ENCODE measurements around the gene ABLIM3.

ABLIM3 gene

GRCh38 chr5:149216496-149216895 is 75.2 kb downstream of the ABLIM3 start:
- Histone ChIP-seq H3K9me3 (ENCODE audit: insufficient read depth, low read length) (no peaks in the 10 kb centered on the region), H2AFZ (ENCODE audit: low read depth, low read length, severe bottlenecking) (no peak overlapping the region), H3K36me3 (ENCODE audit: low read length) (no peaks in the 10 kb centered on the region), H3K27ac (ENCODE audit: low read depth, low read length) (no peak overlapping the region), H3K4me2 (ENCODE audit: low read depth, low read length, poor library complexity, severe bottlenecking) (no peak overlapping the region), H3K9me2 (replicated peaks; ENCODE audit: insufficient read depth, low read length) (no peaks in the 10 kb centered on the region), H3K27me3 (ENCODE audit: low read length) (no peaks in the 10 kb centered on the region), H3K9ac (ENCODE audit: low read length) (no peak overlapping the region), H3K4me3 (ENCODE audit: insufficient read depth, low read length, poor library complexity, severe bottlenecking) (no peak overlapping the region), H3F3A (ENCODE audit: insufficient read depth) (no peaks in the 10 kb centered on the region), H4K20me1 (ENCODE audit: low read depth, low read length) (no peaks in the 10 kb centered on the region), H3K79me2 (ENCODE audit: insufficient read depth, low read length) (no peaks in the 10 kb centered on the region)
- TF ChIP-seq CTCF (IDR thresholded peaks at IDR 0.05; ENCODE audit: insufficient read depth, low read length, poor library complexity, severe bottlenecking), result no peak
- no peak for TF ChIP-seq EZH2phosphoT487 (conservative IDR thresholded peaks at IDR 0.05; ENCODE audit: low read length)

GRCh38 chr5:149217096-149217802 is 76.0 kb downstream of the ABLIM3 start:
- H2AFZ ChIP-seq (ENCODE audit: low read depth, low read length, severe bottlenecking), result no peak overlapping the region
- no peaks in the 10 kb centered on the region for H4K20me1 ChIP-seq (ENCODE audit: low read depth, low read length)
- no peaks in the 10 kb centered on the region for H3K79me2 ChIP-seq (ENCODE audit: insufficient read depth, low read length)
- no peak overlapping the region for H3K4me2 ChIP-seq (ENCODE audit: low read depth, low read length, poor library complexity, severe bottlenecking)
- H3K27me3 ChIP-seq (ENCODE audit: low read length), result no peaks in the 10 kb centered on the region
- H3K4me3 ChIP-seq (ENCODE audit: insufficient read depth, low read length, poor library complexity, severe bottlenecking), result no peak overlapping the region
- TF ChIP-seq EZH2phosphoT487 (conservative IDR thresholded peaks at IDR 0.05; ENCODE audit: low read length) (no peak), CTCF (IDR thresholded peaks at IDR 0.05; ENCODE audit: insufficient read depth, low read length, poor library complexity, severe bottlenecking) (no peak)
- no peaks in the 10 kb centered on the region for H3K9me3 ChIP-seq (ENCODE audit: insufficient read depth, low read length)
- no peaks in the 10 kb centered on the region for H3K9me2 ChIP-seq (replicated peaks; ENCODE audit: insufficient read depth, low read length)
- no peak overlapping the region for H3K27ac ChIP-seq (ENCODE audit: low read depth, low read length)
- no peak overlapping the region for H3K9ac ChIP-seq (ENCODE audit: low read length)
- no peaks in the 10 kb centered on the region for H3F3A ChIP-seq (ENCODE audit: insufficient read depth)
- H3K36me3 ChIP-seq (ENCODE audit: low read length), result no peaks in the 10 kb centered on the region

DNA sequence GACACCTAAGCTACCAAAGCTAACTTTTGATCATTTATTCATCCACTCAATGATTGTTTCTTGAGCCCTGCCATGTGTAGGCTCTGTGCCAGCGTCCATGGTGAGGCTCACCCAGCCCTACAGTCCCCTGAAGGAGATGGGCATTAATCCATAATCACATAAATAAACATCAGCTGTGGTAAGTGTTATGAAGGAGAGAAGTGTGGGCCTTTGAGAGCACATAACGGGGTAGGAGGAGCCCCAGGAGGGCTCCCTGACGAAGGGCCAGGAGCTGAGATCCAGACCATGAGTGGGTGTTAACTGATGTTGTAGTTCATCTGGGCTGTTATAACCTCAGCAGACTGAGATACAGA is 76.5 kb downstream of the ABLIM3 start:
- Histone ChIP-seq H3K4me2 (ENCODE audit: low read depth, low read length, poor library complexity, severe bottlenecking) (no peak overlapping the region), H3K9me2 (replicated peaks; ENCODE audit: insufficient read depth, low read length) (no peaks in the 10 kb centered on the region), H3K4me3 (ENCODE audit: insufficient read depth, low read length, poor library complexity, severe bottlenecking) (no peak overlapping the region), H3K27me3 (ENCODE audit: low read length) (no peaks in the 10 kb centered on the region), H3K9me3 (ENCODE audit: insufficient read depth, low read length) (no peaks in the 10 kb centered on the region), H3F3A (ENCODE audit: insufficient read depth) (no peaks in the 10 kb centered on the region), H3K79me2 (ENCODE audit: insufficient read depth, low read length) (no peaks in the 10 kb centered on the region), H3K27ac (ENCODE audit: low read depth, low read length) (no peak overlapping the region), H2AFZ (ENCODE audit: low read depth, low read length, severe bottlenecking) (no peak overlapping the region), H4K20me1 (ENCODE audit: low read depth, low read length) (no peaks in the 10 kb centered on the region), H3K36me3 (ENCODE audit: low read length) (no peaks in the 10 kb centered on the region), H3K9ac (ENCODE audit: low read length) (no peak overlapping the region)
- no peak for TF ChIP-seq EZH2phosphoT487 (conservative IDR thresholded peaks at IDR 0.05; ENCODE audit: low read length)
- TF ChIP-seq CTCF (IDR thresholded peaks at IDR 0.05; ENCODE audit: insufficient read depth, low read length, poor library complexity, severe bottlenecking), result no peak

Measured in SU-DHL-6 (cell line).